Peyer's patch (tissue), 4 donors: Measurements from ENCODE around the gene UGT1A8. TPM values are rescaled to one million over a fixed set of nuclear protein-coding genes. Genes with fewer than 3 reads are reported as not detected.
A peak's percentile ranks its signal among the peaks of the same experiment; 100 is the strongest.

Experiments used
- DNase-seq, 3 donors: peaks; one replicate each; pipeline ENCODE4 v3.0.0-alpha.2; 2017 to 2019
- H3K27ac ChIP-seq, 4 donors: fragments of 200-600 bp; sonication (generic); one replicate each; pipeline ENCODE4 v1.5.1; 2016 to 2019
- H3K27me3 ChIP-seq, 2 donors: fragments of 200-600 bp; sonication (generic); one replicate each; pipeline ENCODE4 v1.5.1; 2019
- H3K36me3 ChIP-seq, 3 donors: fragments of 200-600 bp; sonication (generic); one replicate each; pipeline ENCODE4 v1.5.1; 2016 to 2019
- H3K4me1 ChIP-seq, 4 donors: fragments of 200-600 bp; sonication (generic); one replicate each; pipeline ENCODE4 v1.5.1; 2016 to 2019
- H3K4me3 ChIP-seq, 4 donors: fragments of 200-600 bp; sonication (generic); 1 replicate in 3 of 4; 2 replicates in 1 of 4; pipeline ENCODE4 v1.5.1; 2016 to 2019; ENCODE audit warnings: mild to moderate bottlenecking in 1 of 4
- H3K9me3 ChIP-seq, 4 donors: fragments of 200-600 bp; sonication (generic); one replicate each; pipeline ENCODE4 v1.5.1; 2016 to 2019; ENCODE audit warnings: mild to moderate bottlenecking in 1 of 4
- POLR2A ChIP-seq, 2 donors: fragments of 450-650 bp; IDR thresholded peaks; one replicate each; pipeline ENCODE4 v1.5.1; 2017; ENCODE audit warnings: antibody characterized with exemption in 2 of 2, mild to moderate bottlenecking in 2 of 2, moderate library complexity in 2 of 2
- total RNA-seq, 4 donors: library from RNA; depleted of rRNA; stranded (reverse); fragments of >200 nt; gene quantifications; one replicate each; pipeline ENCODE4 v1.1.0, GENCODE V29; 2016
- TF ChIP-seq, protein P1 (sequence below), 6 experiments: fragments of 450-650 bp in 4 of 6; fragments of 200-600 bp in 2 of 6; sonication (generic) in 1 of 6; IDR thresholded peaks; one replicate each; pipeline ENCODE4 v1.5.1; 2017 to 2019; ENCODE audit warnings: antibody characterized with exemption in 6 of 6, mild to moderate bottlenecking in 3 of 6, moderate library complexity in 1 of 6

Gene UGT1A8
- total RNA-seq, 4 donors from 2014 or later = 2.5 to 19.6 (median 10.5) TPM

DNA sequence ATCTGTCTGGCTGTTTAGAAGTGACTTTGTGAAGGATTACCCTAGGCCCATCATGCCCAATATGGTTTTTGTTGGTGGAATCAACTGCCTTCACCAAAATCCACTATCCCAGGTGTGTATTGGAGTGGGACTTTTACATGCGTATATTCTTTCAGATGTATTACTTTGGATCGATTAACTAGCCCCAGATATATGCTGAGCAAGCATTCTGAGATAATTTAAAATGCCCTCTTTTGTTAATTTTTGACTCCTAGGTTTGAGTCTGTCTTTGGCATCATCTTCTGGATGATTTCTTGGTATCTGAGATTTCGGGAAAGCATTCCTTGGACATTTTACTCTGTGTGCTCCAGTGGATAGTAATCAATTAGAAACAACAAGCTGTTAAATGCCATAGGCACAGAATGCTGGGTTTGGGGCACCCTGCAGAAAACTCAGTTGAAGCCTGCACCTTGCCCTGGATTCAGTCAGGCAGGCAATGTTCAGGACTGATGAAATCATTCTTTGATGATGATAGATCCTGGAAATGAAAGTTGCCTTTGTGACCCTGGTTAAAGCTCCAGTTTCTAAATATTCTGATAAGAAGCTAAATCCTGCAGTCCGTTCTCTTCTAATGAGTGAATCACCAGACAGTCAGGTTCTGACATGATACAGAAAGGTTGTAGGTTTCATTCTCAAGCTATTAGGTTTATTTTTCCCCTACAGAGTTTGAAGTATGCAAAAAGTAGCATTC is 143.8 kb downstream of the UGT1A8 start:
- Histone ChIP-seq H3K27ac (peak overlapping the region in 3 of 4 donors; percentile 31 to 63 (median 32)), H3K4me3 (peak overlapping the region in 1 of 4 donors; percentile 23), H3K36me3 (no peaks in the 10 kb centered on the region), H3K9me3 (no peaks in the 10 kb centered on the region), H3K4me1 (peaks cover 0 to 32% (median 3%) of the 10 kb centered on the region in 4 donors), H3K27me3 (no peaks in the 10 kb centered on the region)
- TF ChIP-seq POLR2A (IDR thresholded peaks at IDR 0.05) = peak in 1 of 2 donors; percentile 44
- TF ChIP-seq, protein P1, sequence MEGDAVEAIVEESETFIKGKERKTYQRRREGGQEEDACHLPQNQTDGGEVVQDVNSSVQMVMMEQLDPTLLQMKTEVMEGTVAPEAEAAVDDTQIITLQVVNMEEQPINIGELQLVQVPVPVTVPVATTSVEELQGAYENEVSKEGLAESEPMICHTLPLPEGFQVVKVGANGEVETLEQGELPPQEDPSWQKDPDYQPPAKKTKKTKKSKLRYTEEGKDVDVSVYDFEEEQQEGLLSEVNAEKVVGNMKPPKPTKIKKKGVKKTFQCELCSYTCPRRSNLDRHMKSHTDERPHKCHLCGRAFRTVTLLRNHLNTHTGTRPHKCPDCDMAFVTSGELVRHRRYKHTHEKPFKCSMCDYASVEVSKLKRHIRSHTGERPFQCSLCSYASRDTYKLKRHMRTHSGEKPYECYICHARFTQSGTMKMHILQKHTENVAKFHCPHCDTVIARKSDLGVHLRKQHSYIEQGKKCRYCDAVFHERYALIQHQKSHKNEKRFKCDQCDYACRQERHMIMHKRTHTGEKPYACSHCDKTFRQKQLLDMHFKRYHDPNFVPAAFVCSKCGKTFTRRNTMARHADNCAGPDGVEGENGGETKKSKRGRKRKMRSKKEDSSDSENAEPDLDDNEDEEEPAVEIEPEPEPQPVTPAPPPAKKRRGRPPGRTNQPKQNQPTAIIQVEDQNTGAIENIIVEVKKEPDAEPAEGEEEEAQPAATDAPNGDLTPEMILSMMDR (IDR thresholded peaks at IDR 0.05) = no peak
- DNase-seq = peak in 1 of 3 donors; percentile 61

DNA sequence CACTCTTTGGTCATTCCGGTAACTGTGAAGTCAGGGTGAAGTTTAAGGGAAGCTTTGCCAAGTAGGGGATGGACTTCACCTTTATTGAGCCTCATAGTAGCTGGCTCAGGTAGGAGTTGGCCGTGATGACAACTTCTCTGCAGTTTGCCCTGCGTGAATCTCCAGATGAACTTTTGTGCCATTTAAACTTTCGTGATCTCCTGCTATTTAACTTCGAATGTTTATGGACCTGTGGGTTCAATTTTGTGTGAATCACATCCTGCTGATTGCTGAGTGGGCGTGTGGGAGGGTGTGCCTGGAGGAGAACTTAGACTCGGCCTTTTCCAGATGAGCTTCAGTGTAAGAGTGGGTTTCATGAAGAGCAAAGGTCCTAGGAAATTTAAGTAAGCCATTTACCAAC is 146.8 kb downstream of the UGT1A8 start:
- no peaks in the 10 kb centered on the region for H3K9me3 ChIP-seq
- no peak overlapping the region for H3K4me3 ChIP-seq
- peaks cover 0 to 5% (median 0%) of the 10 kb centered on the region in 3 donors for H3K36me3 ChIP-seq
- no peaks in the 10 kb centered on the region for H3K27me3 ChIP-seq
- H3K4me1 ChIP-seq = peaks cover 0 to 24% (median 2%) of the 10 kb centered on the region in 4 donors
- DNase-seq = peak in 2 of 3 donors; percentile 66 to 80
- TF ChIP-seq, protein P1 (IDR thresholded peaks at IDR 0.05) = no peak
- peak; percentile 20 to 48 for TF ChIP-seq POLR2A (IDR thresholded peaks at IDR 0.05)
- peak overlapping the region in 3 of 4 donors; percentile 52 to 87 (median 64) for H3K27ac ChIP-seq

DNA sequence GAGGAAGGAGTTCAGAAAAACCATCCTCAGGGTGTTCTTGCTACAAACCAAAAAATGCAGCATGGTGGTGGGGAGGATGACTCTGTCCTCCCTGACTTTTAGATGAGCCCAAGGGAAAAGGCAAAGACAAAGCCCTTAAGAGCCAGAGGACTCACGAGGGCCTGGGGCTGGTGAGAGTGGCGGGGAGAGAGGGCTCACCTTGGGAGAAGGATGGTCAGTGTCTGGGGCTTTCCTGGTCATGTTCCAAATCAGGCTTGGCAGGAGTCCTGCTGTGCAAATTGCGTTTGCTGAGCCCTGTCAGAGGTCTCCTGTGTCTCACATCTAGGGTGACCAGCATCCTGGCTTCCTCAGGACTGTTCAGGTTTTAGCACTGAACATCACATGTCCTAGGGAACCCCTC is 147.3 kb downstream of the UGT1A8 start:
- peaks cover 0 to 5% (median 0%) of the 10 kb centered on the region in 3 donors for H3K36me3 ChIP-seq
- H3K9me3 ChIP-seq = no peaks in the 10 kb centered on the region
- H3K4me1 ChIP-seq = peaks cover 0 to 19% (median 0%) of the 10 kb centered on the region in 4 donors
- DNase-seq = no peak
- peak overlapping the region in 3 of 4 donors; percentile 45 to 83 (median 64) for H3K27ac ChIP-seq
- TF ChIP-seq POLR2A (IDR thresholded peaks at IDR 0.05) = no peak
- TF ChIP-seq, protein P1 (IDR thresholded peaks at IDR 0.05) = no peak
- H3K4me3 ChIP-seq = no peak overlapping the region
- no peaks in the 10 kb centered on the region for H3K27me3 ChIP-seq

DNA sequence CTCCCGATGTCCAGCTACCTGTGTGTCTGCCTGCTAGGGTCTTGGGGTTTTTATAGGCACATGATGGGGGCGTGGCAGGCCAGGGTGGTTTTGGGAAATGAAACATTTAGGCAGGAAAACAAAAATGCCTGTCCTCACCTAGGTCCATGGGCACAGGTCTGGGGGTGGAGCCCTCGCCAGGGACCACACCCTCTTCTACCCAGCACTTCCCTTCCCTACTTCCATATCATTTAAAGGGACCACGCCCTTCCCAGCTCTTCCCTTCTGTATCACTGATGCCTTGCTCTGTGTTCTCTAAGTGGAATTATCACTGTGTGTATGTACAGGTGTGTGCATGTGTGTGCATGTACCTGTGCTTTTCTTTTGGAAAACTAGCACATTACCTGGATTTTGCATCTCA is 149.0 kb downstream of the UGT1A8 start:
- no peaks in the 10 kb centered on the region for H3K27me3 ChIP-seq
- no peak overlapping the region for H3K27ac ChIP-seq
- TF ChIP-seq POLR2A (IDR thresholded peaks at IDR 0.05) = no peak
- TF ChIP-seq, protein P1 (IDR thresholded peaks at IDR 0.05) = no peak
- DNase-seq = no peak
- H3K4me3 ChIP-seq = no peak overlapping the region
- no peaks in the 10 kb centered on the region for H3K9me3 ChIP-seq
- peaks cover 0 to 5% (median 0%) of the 10 kb centered on the region in 3 donors for H3K36me3 ChIP-seq
- H3K4me1 ChIP-seq = peaks cover 0 to 6% (median 0%) of the 10 kb centered on the region in 4 donors

DNA sequence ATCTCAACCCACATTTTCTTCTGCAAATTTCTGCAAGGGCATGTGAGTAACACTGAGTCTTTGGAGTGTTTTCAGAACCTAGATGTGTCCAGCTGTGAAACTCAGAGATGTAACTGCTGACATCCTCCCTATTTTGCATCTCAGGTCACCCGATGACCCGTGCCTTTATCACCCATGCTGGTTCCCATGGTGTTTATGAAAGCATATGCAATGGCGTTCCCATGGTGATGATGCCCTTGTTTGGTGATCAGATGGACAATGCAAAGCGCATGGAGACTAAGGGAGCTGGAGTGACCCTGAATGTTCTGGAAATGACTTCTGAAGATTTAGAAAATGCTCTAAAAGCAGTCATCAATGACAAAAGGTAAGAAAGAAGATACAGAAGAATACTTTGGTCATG is 150.6 kb downstream of the UGT1A8 start:
- DNase-seq = no peak
- Histone ChIP-seq H3K4me1 (no peaks in the 10 kb centered on the region), H3K27ac (no peak overlapping the region), H3K9me3 (no peaks in the 10 kb centered on the region), H3K36me3 (peaks cover 0 to 5% (median 0%) of the 10 kb centered on the region in 3 donors), H3K27me3 (no peaks in the 10 kb centered on the region), H3K4me3 (no peak overlapping the region)
- TF ChIP-seq, protein P1 (IDR thresholded peaks at IDR 0.05) = no peak
- no peak for TF ChIP-seq POLR2A (IDR thresholded peaks at IDR 0.05)
